ENCODE measurements around the gene PGRMC2.

Gene PGRMC2

DNA sequence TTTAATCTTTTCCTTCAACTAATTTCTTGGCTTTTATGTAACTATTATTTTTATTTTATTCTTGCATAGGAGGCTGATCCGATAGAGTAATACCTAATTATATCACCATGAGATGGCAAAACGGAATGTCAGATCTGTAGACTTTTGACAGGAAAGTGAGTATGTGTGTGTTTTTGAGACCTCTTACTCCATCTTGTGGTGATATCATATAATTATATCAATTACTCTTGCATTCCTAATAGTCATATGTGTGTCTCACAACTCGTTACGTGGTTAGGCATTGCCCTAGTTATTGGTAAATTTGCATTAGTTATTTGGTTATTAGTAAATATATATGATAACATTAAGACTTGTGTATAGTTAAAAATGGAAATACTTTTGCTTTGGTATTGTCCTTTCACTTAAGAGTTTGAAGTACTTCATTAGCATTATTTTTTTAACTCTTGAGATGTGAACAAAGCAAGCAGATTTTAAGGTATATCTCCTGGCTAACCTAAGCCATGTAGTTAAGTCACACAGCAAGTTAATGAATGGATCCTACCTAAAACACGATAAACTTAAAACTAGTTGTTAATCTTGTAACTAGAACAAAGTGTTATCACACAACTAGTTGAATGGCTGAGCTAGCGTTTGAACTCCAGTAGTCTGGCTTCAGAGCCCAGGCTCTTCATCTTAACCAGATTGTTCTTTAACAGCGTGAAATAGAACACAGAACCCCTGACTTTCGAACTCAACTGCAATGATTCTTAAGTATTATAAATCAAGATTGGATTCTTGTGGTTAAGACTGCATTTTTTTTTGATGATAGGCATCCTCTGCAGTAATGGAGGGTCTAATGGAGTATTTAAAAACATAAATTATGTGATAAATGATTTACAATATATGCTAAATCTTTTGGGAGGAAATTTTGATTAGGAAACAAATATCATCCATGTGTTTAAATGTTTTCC lies 67.1 kb downstream of the PGRMC2 start:
- peak; percentile 15 for TF ChIP-seq CTCF (IDR thresholded peaks at IDR 0.05; ENCODE audit: low read depth, low read length)

More for the DNA sequence above, 67.1 kb downstream of the PGRMC2 start:
- no peak for DNase-seq (ENCODE audit: extremely low read depth, low read depth)
